MCF 10A (cell line): ENCODE results near the gene ELMO3. TPM values are rescaled to one million over a fixed set of nuclear protein-coding genes. Genes with fewer than 3 reads are reported as not detected.

ENCODE experiments used
- BruUV-seq: library from RNA; stranded (reverse); fragments of 400-500 nt; replicated peaks from 2 replicates; lab custom pipeline; 2021; lab: Mats Ljungman, UMichigan
- CTCF ChIA-PET: fragments of 300-600 bp; sonication (Branson Sonifier 250); formaldehyde crosslinking; extraction: SDS; loops from one replicate; lab custom pipeline; 2021; ENCODE audit warnings: antibody characterized with exemption, inconsistent platforms; lab: Yijun Ruan, JAX
- POLR2A ChIA-PET: fragments of 300-600, 350-650 bp; sonication (Branson Sonifier 250); formaldehyde crosslinking; extraction: SDS; loops from one replicate; lab custom pipeline; 2020; ENCODE audit warnings: antibody characterized with exemption, inconsistent platforms; lab: Yijun Ruan, JAX
- DNase-seq: peaks from one replicate; pipeline ENCODE4 v3.0.0-alpha.2; 2018; ENCODE audit not compliant: unreplicated experiment
- H3K27ac Mint-ChIP-seq: one replicate; pipeline ENCODE4 v1.8.0; 2022; ENCODE audit warnings: mild to moderate bottlenecking, low read depth, mixed read lengths; ENCODE audit not compliant: unreplicated experiment
- H3K27me3 Mint-ChIP-seq: one replicate; pipeline ENCODE4 v1.8.0; 2022; ENCODE audit warnings: mixed read lengths; ENCODE audit not compliant: insufficient read depth, unreplicated experiment
- H3K36me3 Mint-ChIP-seq: one replicate; pipeline ENCODE4 v1.8.0; 2022; ENCODE audit warnings: mild to moderate bottlenecking, moderate library complexity, mixed read lengths; ENCODE audit not compliant: insufficient read depth, unreplicated experiment
- H3K4me1 Mint-ChIP-seq: one replicate; pipeline ENCODE4 v1.8.0; 2022; ENCODE audit warnings: mixed read lengths; ENCODE audit not compliant: insufficient read depth, unreplicated experiment
- H3K4me3 Mint-ChIP-seq: one replicate; pipeline ENCODE4 v1.8.0; 2022; ENCODE audit warnings: mild to moderate bottlenecking, moderate library complexity, mixed read lengths; ENCODE audit not compliant: unreplicated experiment
- H3K9me3 Mint-ChIP-seq: one replicate; pipeline ENCODE4 v1.8.0; 2022; ENCODE audit warnings: mixed read lengths; ENCODE audit not compliant: unreplicated experiment
- CTCF ChIP-seq: fragments of 200-600 bp; IDR thresholded peaks from one replicate; pipeline ENCODE4 v1.8.0; 2022; ENCODE audit warnings: antibody characterized with exemption, mild to moderate bottlenecking; ENCODE audit not compliant: unreplicated experiment
- intact Hi-C: fragments of 100-400 bp; cut with micrococcal nuclease; formaldehyde crosslinking; loops from 2 replicates; pipeline ENCODE4 v1.14.1; 2022
- total RNA-seq: library from RNA; stranded (reverse); gene quantifications from 2 replicates; pipeline ENCODE4 v1.2.3, GENCODE V29; 2022

The ELMO3 gene
- total RNA-seq, 1 experiment from 2014 or later: 12.0 TPM

GRCh38 chr16:67248073-67248400 is 49.1 kb downstream of the ELMO3 start:
- intact Hi-C loops: no loop called here
- POLR2A ChIA-PET: interaction anchor here (0.6 to 3.7 kb wide), 20 partner anchors 10 to 558 kb away, joined by 3 to 45 read pairs (median 5); partner anchors contain the start of genes ATP6V0D1, E2F4, ELMO3 and MATCAP1
- Mint-ChIP-seq H3K36me3 (no peaks in the 10 kb centered on the region), H3K4me3 (peak overlapping the region; percentile 81), H3K4me1 (peaks cover 36% of the 10 kb centered on the region), H3K27ac (no peak overlapping the region), H3K9me3 (no peaks in the 10 kb centered on the region), H3K27me3 (peaks cover 18% of the 10 kb centered on the region)
- no peak for TF ChIP-seq CTCF
- peak; percentile 23 for DNase-seq
- BruUV-seq: no TSS peak
- CTCF ChIA-PET: interaction anchor here (0.6 to 2.0 kb wide), 5 partner anchors 8 to 177 kb away, joined by 3 to 6 read pairs (median 3); no protein-coding TSS in a partner anchor

- Mint-ChIP-seq H3K9me3 (no peaks in the 10 kb centered on the region), H3K27me3 (peaks cover 18% of the 10 kb centered on the region), H3K4me1 (peaks cover 34% of the 10 kb centered on the region), H3K27ac (peak within 1 kb of the TSS; percentile 78), H3K4me3 (peak within 1 kb of the TSS; percentile 81), H3K36me3 (no peaks in the 10 kb centered on the region)
- DNase-seq: no peak
- no TSS peak for BruUV-seq
- TF ChIP-seq CTCF: no peak
- ChIA-PET CTCF (interaction anchor here (1.6 to 3.1 kb wide), 2 partner anchors 12 kb away, joined by 5 to 19 read pairs; no protein-coding TSS in a partner anchor), POLR2A (interaction anchor here (0.6 to 3.7 kb wide), 7 partner anchors 23 to 298 kb away, joined by 3 to 45 read pairs (median 5); partner anchors contain the start of genes MATCAP1 and TMEM208)
- intact Hi-C loops: no loop called here
These were observed 49.7 kb downstream of the ELMO3 start, which contains the start of gene SLC9A5 for GRCh38 chr16:67248401-67249177. TSS of gene SLC9A5 (plus strand) at chr16:67248979. CDS start at chr16:67249015, 36 bp downstream.

GRCh38 chr16:67249178-67250044 is 50.5 kb downstream of the ELMO3 start:
- H3K4me1 Mint-ChIP-seq: peaks cover 26% of the 10 kb centered on the region
- intact Hi-C loops: no loop called here
- no TSS peak for BruUV-seq
- H3K27ac Mint-ChIP-seq: no peak overlapping the region
- peaks cover 18% of the 10 kb centered on the region for H3K27me3 Mint-ChIP-seq
- CTCF ChIA-PET: interaction anchor here (0.6 to 3.1 kb wide), 3 partner anchors 11 to 262 kb away, joined by 3 to 19 read pairs (median 6); no protein-coding TSS in a partner anchor
- no peak for DNase-seq
- H3K36me3 Mint-ChIP-seq: no peaks in the 10 kb centered on the region
- POLR2A ChIA-PET: interaction anchor here (0.6 to 3.7 kb wide), 5 partner anchors 10 to 216 kb away, joined by 3 to 45 read pairs (median 3); partner anchors contain the start of gene TMEM208
- no peak for TF ChIP-seq CTCF
- H3K4me3 Mint-ChIP-seq: peak overlapping the region; percentile 43
- H3K9me3 Mint-ChIP-seq: no peaks in the 10 kb centered on the region
